GM18526 (cell line): ENCODE data around the gene SRGAP3.

ENCODE experiments used
- POLR2A ChIP-seq: IDR thresholded peaks from 3 replicates; pipeline ENCODE4 v1.6.1; 2011; ENCODE audit not compliant: insufficient read length; ENCODE audit errors: extremely low read depth

The SRGAP3 gene

GRCh38 chr3:9179826-9180763 is 69.4 kb downstream of the SRGAP3 start:
- TF ChIP-seq POLR2A, result no peak

GRCh38 chr3:9178697-9179096 is 70.7 kb downstream of the SRGAP3 start:
- TF ChIP-seq POLR2A, result no peak

GRCh38 chr3:9175421-9175820 is 74.0 kb downstream of the SRGAP3 start:
- no peak for TF ChIP-seq POLR2A

GRCh38 chr3:9173445-9173844 is 76.0 kb downstream of the SRGAP3 start:
- no peak for TF ChIP-seq POLR2A

GRCh38 chr3:9172851-9173321 is 76.6 kb downstream of the SRGAP3 start:
- no peak for TF ChIP-seq POLR2A

GRCh38 chr3:9170851-9171160 is 78.6 kb downstream of the SRGAP3 start:
- no peak for TF ChIP-seq POLR2A

- TF ChIP-seq POLR2A, result no peak
Measured at GRCh38 chr3:9169956-9170850, 79.2 kb downstream of the SRGAP3 start.

GRCh38 chr3:9169326-9169725 is 80.1 kb downstream of the SRGAP3 start:
- no peak for TF ChIP-seq POLR2A

GRCh38 chr3:9168241-9168741 is 81.2 kb downstream of the SRGAP3 start:
- no peak for TF ChIP-seq POLR2A

GRCh38 chr3:9167222-9167621 is 82.2 kb downstream of the SRGAP3 start:
- no peak for TF ChIP-seq POLR2A

GRCh38 chr3:9165421-9165820 is 84.0 kb downstream of the SRGAP3 start:
- TF ChIP-seq POLR2A, result no peak

GRCh38 chr3:9163289-9163688 is 86.2 kb downstream of the SRGAP3 start:
- no peak for TF ChIP-seq POLR2A

GRCh38 chr3:9161811-9162210 is 87.6 kb downstream of the SRGAP3 start:
- no peak for TF ChIP-seq POLR2A

GRCh38 chr3:9161298-9161697 is 88.1 kb downstream of the SRGAP3 start:
- no peak for TF ChIP-seq POLR2A

- TF ChIP-seq POLR2A, result no peak
Measured at GRCh38 chr3:9158865-9159630, 90.4 kb downstream of the SRGAP3 start.
